GM12801 (cell line): Measurements from ENCODE around the gene TBCC.

ENCODE experiments used
- TF ChIP-seq, protein P1 (sequence below): IDR thresholded peaks from one replicate; pipeline ENCODE4 v1.5.1; 2011; ENCODE audit warnings: control low read depth; ENCODE audit not compliant: insufficient read length; ENCODE audit errors: extremely low read depth

Gene TBCC

DNA sequence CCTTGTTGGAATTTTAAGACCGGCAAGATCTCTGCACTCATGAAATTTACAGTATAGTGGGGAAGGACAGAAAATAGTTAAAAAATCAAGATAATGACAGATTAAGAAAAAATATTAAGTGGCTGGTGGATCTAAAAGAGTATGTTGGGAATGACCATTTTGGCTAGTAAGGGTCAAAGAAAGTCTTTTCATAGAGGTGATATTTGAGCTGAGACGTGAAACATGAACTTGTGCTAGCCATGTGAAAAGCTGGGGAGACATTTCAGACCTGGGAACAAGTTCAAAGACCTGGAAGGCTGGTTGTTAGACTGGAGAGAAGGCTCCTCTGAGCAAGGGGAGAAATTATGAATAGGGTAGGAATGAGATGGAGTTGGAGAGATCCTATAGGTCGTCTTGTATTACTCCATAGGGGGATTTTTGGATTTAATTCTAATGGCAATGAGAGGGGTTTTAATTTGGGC is 40.7 kb upstream of the TBCC start:
- TF ChIP-seq, protein P1, sequence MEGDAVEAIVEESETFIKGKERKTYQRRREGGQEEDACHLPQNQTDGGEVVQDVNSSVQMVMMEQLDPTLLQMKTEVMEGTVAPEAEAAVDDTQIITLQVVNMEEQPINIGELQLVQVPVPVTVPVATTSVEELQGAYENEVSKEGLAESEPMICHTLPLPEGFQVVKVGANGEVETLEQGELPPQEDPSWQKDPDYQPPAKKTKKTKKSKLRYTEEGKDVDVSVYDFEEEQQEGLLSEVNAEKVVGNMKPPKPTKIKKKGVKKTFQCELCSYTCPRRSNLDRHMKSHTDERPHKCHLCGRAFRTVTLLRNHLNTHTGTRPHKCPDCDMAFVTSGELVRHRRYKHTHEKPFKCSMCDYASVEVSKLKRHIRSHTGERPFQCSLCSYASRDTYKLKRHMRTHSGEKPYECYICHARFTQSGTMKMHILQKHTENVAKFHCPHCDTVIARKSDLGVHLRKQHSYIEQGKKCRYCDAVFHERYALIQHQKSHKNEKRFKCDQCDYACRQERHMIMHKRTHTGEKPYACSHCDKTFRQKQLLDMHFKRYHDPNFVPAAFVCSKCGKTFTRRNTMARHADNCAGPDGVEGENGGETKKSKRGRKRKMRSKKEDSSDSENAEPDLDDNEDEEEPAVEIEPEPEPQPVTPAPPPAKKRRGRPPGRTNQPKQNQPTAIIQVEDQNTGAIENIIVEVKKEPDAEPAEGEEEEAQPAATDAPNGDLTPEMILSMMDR: no peak

DNA sequence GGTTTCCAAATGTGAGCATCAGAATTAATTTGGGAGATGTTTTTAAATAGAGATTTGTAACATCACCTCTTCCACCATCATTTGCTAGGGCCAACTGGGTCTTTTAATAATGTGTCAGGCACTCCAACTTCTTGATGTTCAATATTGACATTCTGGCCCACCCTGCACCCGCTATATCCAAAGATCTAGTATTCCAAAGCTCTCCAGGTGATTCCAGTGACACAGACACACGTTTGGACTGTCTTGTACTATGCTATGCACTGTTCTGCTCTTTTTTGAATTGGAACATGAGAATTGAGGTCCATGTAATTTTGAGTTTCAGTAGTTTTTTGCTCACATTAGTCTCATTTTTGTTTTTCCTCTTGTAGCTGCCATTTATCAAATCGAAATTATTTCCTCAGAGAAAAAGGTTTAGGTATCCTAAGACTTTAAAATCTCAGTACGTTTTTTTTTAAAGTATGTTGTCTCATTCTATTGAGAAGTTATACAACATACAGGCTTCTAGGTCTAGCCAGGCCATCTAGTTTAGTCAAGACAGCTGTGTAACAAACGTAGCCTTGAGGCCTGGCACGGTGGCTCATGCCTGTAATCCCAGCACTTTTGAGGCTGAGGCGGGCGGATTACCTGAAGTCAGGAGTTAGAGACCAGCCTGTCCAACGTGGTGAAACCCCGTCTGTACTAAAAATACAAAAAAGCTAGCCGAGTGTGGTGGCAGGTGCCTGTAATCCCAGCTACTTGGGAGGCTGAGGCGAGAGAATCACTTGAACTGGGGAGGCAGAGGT is 39.0 kb upstream of the TBCC start:
- TF ChIP-seq, protein P1: no peak

DNA sequence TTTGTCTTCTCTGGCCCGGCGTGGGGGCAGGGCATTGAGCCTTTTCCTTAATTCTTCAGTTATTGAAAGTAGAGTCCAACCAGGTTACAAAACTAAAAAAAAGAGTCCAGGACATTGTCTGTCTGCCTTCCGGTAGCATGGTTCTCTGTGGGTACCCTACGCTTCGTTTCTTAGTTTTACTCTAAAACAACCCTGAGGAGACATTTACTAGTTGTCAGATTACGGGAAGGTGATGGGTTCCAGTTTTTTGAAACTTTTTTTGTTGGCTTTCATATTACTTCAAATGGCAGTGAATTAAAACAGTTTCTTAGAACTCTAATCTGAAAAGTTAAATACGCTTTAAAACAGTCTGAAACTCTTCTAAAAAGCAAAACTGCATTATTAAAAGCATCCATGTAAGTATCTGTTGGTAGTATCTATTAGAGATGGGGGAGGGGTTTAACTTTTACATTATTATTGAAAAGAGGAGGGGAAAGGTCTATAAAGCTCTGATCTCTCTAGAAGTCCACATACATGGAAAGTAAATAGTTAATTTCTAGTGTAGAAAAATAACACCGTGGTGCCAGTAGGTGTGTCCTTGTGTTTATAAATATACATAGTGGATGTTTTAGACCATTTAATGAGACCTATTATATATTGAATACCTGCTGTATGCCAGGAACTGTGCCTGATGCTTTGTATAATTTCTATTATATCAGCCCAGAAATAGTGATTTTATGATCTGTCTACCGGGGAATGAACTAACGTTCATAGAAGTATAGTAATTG is 38.2 kb upstream of the TBCC start:
- TF ChIP-seq, protein P1: no peak

DNA sequence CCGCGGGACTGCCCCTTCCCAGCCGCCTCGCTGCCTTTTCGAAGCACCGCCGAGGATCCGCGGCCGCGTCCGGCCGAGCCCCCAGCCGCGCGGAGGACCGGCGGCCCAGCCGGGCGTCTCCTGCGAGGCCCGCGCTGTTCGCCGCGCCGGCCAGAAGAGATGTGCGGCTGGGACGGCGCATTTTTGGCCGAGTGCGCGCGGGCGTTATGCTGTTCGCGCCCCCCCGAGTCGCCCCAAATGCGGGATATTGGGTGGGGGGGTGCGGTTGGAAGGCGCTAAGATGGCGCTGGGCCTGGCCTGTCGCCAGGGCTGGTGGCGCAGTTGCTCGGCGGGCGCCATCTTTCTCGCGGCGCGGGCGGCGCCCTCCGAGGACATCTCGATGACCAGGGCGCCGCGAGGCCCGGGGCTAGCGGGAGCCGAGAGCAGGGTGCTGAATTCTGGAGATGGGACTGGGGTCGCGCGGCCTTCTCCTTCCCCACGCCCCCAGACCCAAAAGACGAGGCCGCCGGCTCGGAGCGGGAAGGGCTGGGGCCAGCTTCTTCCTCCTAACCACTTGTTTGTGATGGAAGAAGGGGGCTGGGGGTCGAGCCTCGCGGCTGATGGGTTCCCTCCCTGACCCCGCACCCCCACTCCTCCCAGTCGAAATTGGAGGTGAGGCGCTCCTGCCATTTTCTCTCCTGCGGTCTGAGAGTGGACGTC is 37.4 kb upstream of the TBCC start:
- TF ChIP-seq, protein P1: no peak

DNA sequence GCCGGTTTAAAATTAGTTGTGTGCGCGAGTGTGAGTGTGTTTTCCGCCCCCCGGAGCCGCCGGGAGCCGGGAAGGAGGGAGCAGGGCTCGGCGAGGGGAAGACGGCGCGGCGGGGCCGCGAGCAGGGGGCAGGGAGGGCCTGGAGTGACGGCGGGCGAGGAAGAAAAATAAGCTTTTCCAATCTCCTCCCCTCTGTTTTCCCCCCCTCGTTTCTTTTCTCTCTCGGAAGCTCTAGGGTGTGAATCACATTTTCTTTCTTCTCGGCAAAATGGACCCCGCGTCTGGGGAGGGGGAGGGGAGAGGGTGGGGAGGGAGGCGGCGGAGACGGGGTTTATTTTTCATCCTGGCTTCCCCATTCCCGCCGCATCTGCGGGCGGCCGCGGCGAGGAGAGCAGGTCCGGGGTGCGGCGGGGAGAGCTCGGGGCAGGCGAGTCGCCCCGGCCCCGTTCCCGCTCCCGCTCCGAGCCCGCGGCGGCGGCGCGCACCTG is 36.8 kb upstream of the TBCC start:
- TF ChIP-seq, protein P1: no peak

DNA sequence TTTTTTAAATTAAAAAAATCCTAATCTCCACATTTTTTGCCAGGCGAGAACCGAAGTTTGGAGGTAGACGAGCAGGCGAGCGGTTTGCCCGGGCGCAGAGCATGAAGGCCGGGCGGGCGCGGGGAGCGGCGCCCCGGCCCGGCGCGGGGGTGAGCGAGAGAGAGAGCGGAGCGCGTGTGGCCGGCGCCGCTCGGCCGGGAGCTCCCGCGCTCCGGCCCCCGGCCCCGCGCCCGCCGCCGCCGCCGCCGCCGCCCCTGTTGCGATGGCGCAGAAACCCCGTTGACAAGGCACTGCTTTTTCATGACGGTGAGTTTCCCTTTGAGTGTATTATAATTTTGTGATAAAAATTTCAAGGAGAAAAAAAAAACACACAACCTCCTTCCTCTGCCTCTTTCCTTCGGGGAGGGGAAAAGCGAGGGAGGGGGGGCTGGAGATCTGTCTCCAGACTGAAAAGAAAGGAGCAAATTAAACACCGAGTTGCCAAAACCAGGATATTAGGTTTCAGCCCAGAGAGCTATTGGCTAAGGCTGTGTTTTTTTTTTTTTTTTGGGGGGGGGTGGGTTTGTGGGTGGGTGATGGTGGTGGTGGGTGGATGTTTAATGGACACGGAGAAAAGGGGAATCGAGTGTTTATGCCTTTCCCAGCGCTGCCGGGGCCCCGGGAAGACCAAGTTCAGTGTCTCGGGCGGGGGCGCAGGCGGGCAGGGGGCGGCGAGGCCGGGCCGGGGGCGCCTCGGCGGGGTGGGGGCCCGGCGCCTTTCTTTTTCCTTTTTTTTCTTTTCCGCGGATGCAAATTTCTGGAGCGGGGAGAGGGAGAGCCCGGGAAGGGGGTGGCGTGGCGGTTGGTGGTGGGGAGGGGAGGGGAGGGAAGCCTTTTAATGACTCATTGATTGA is 36.1 kb upstream of the TBCC start, which contains the start of gene BICRAL:
Gene BICRAL, plus strand, starts transcription at position 257 of the 893 bp plus-strand sequence. CDS start 39,971 bp downstream, outside the sequence.
- TF ChIP-seq, protein P1: no peak
